HepG2 (cell line): Measurements from ENCODE around the gene SLC4A2. TPM values are rescaled to one million over a fixed set of nuclear protein-coding genes. Genes with fewer than 3 reads are reported as not detected.

ENCODE experiments used
- ATAC-seq: fragments of 200-7000 bp; cut with Tn5 transposase; 3 replicates; pipeline ENCODE4 v1.9.1; 2020; ENCODE audit warnings: mild to moderate bottlenecking, moderate library complexity
- BruUV-seq: library from RNA; stranded (reverse); fragments of 400-500 nt; replicated peaks from 2 replicates; lab custom pipeline; 2021; lab: Mats Ljungman, UMichigan
- CTCF ChIA-PET: fragments of 300-600 bp; formaldehyde crosslinking; extraction: SDS; loops from one replicate; lab custom pipeline; 2021; ENCODE audit warnings: low total read pairs, inconsistent platforms, low intra/inter-chr PET ratio; lab: Yijun Ruan, JAX
- POLR2A ChIA-PET: fragments of 350-600 bp; sonication (Branson Sonifier 250); formaldehyde crosslinking; loops from one replicate; lab custom pipeline; 2020; ENCODE audit warnings: antibody characterized with exemption, inconsistent platforms; lab: Yijun Ruan, JAX
- DNase-seq: peaks from one replicate; pipeline ENCODE4 v3.0.0-alpha.2; 2015; ENCODE audit warnings: low spot score
- FAIRE-seq: peaks from 3 replicates; lab custom pipeline; 2011; peaks lifted over from hg19 to GRCh38; lab: Jason Lieb, UNC
- H2AFZ ChIP-seq: one replicate; pipeline ENCODE4 v1.6.1; 2011; ENCODE audit warnings: low read length, inconsistent platforms
- H3K27ac ChIP-seq: fragments of 300-600 bp; 3 replicates; pipeline ENCODE4 v1.8.0; 2011; ENCODE audit warnings: mixed run types, mild to moderate bottlenecking, mixed read lengths, low read length, inconsistent platforms; ENCODE audit not compliant: insufficient read depth; ENCODE audit errors: extremely low read length
- H3K27me3 ChIP-seq, 2 experiments: fragments of 200-600 bp in 1 of 2; 2 replicates in 1 of 2; 3 replicates in 1 of 2; pipeline versions ENCODE4 v1.6.0 to v1.8.0; 2011; ENCODE audit warnings: low read length in 2 of 2, mild to moderate bottlenecking in 2 of 2, moderate library complexity in 2 of 2, inconsistent platforms in 1 of 2; ENCODE audit not compliant: insufficient read depth in 2 of 2, control insufficient read depth in 1 of 2
- H3K36me3 ChIP-seq, 2 experiments: fragments of 200-600 bp in 1 of 2; replicated peaks in 1 of 2; 2 replicates in 1 of 2; 3 replicates in 1 of 2; pipeline versions ENCODE4 v1.5.1 to v1.8.0; 2011; ENCODE audit warnings: low read length in 2 of 2, inconsistent platforms in 1 of 2; ENCODE audit not compliant: insufficient read depth in 2 of 2, control insufficient read depth in 1 of 2
- H3K4me1 ChIP-seq: 2 replicates; pipeline ENCODE4 v1.5.1; 2012; ENCODE audit warnings: low read length, inconsistent platforms; ENCODE audit not compliant: insufficient read depth
- H3K4me2 ChIP-seq: 2 replicates; pipeline ENCODE4 v1.6.0; 2011; ENCODE audit warnings: low read depth, low read length, inconsistent platforms
- H3K4me3 ChIP-seq, 3 experiments: fragments of 200-600 bp in 1 of 3; sonication (generic), shearing (Covaris generic) in 1 of 3; replicated peaks in 1 of 3; 2 replicates each; pipeline ENCODE4 v1.5.1; 2011 to 2016; ENCODE audit warnings: low read length in 3 of 3, inconsistent platforms in 2 of 3, low read depth in 2 of 3, mild to moderate bottlenecking in 2 of 3, control low read depth in 1 of 3, mixed read lengths in 1 of 3; ENCODE audit not compliant: insufficient read depth in 1 of 3
- H3K79me2 ChIP-seq: one replicate; pipeline ENCODE4 v1.6.1; 2011; ENCODE audit warnings: low read length, inconsistent platforms; ENCODE audit not compliant: insufficient read depth
- H3K9ac ChIP-seq: 2 replicates; pipeline ENCODE4 v1.6.0; 2011; ENCODE audit warnings: mild to moderate bottlenecking, low read depth, low read length, inconsistent platforms; ENCODE audit not compliant: insufficient read depth
- H3K9me3 ChIP-seq: 2 replicates; pipeline ENCODE4 v1.5.1; 2012; ENCODE audit warnings: mild to moderate bottlenecking, low read length
- H4K20me1 ChIP-seq: 2 replicates; pipeline ENCODE4 v1.6.0; 2011; ENCODE audit warnings: inconsistent platforms, mild to moderate bottlenecking, low read length, moderate library complexity; ENCODE audit not compliant: insufficient read depth
- ARNT ChIP-seq: fragments of 450-650 bp; IDR thresholded peaks from 2 replicates; pipeline ENCODE4 v1.6.1; 2017
- CCDC6 ChIP-seq: sonication (generic); formaldehyde crosslinking; IDR thresholded peaks from 2 replicates; pipeline ENCODE4 v1.8.1; 2022; ENCODE audit warnings: mild to moderate bottlenecking, missing genetic modification reagents, moderate library complexity
- ELF3 ChIP-seq: IDR thresholded peaks from 2 replicates; pipeline ENCODE4 v1.6.1; 2016; ENCODE audit warnings: missing genetic modification reagents, missing compliant biosample characterization
- FOXC1 ChIP-seq: sonication (generic); formaldehyde crosslinking; IDR thresholded peaks from 2 replicates; pipeline ENCODE4 v1.8.0; 2022; ENCODE audit warnings: mild to moderate bottlenecking, missing genetic modification reagents, borderline replicate concordance
- KDM3A ChIP-seq: IDR thresholded peaks from 2 replicates; pipeline ENCODE4 v1.6.1; 2018; ENCODE audit warnings: low read depth, missing compliant biosample characterization
- KDM5B ChIP-seq: sonication (generic); formaldehyde crosslinking; IDR thresholded peaks from 2 replicates; pipeline ENCODE4 v1.4.0; 2020; ENCODE audit warnings: missing genetic modification reagents, mild to moderate bottlenecking, borderline replicate concordance
- NFE2L1 ChIP-seq: sonication (generic); formaldehyde crosslinking; IDR thresholded peaks from 2 replicates; pipeline ENCODE4 v1.4.0; 2020; ENCODE audit warnings: missing genetic modification reagents, mild to moderate bottlenecking, borderline replicate concordance
- NR2F1 ChIP-seq, 2 experiments: fragments of 450-650 bp in 1 of 2; formaldehyde crosslinking in 1 of 2; IDR thresholded peaks; 2 replicates each; pipeline versions ENCODE4 v1.5.0 to v1.6.1; 2016 to 2020; ENCODE audit warnings: mild to moderate bottlenecking in 1 of 2, missing compliant biosample characterization in 1 of 2, missing genetic modification reagents in 1 of 2, moderate library complexity in 1 of 2
- POLR2AphosphoS5 ChIP-seq: IDR thresholded peaks from 2 replicates; pipeline ENCODE4 v1.6.1; 2012; ENCODE audit warnings: low read depth, low read length
- ZMYM2 ChIP-seq: sonication (generic); formaldehyde crosslinking; IDR thresholded peaks from 2 replicates; pipeline ENCODE4 v1.8.0; 2022; ENCODE audit warnings: mild to moderate bottlenecking, missing genetic modification reagents
- ZMYM3 ChIP-seq: sonication (generic); formaldehyde crosslinking; IDR thresholded peaks from 2 replicates; pipeline ENCODE4 v1.5.1; 2020; ENCODE audit warnings: mild to moderate bottlenecking, missing genetic modification reagents
- ZNF101 ChIP-seq: sonication (generic); formaldehyde crosslinking; IDR thresholded peaks from 2 replicates; pipeline ENCODE4 v1.4.0; 2020; ENCODE audit warnings: mild to moderate bottlenecking, low read depth, missing genetic modification reagents, borderline replicate concordance
- ZNF496 ChIP-seq: sonication (generic); formaldehyde crosslinking; IDR thresholded peaks from 2 replicates; pipeline ENCODE4 v1.8.1; 2023; ENCODE audit warnings: mild to moderate bottlenecking, moderate library complexity, missing genetic modification reagents; ENCODE audit not compliant: insufficient replicate concordance
- ZNF589 ChIP-seq: sonication (generic); formaldehyde crosslinking; conservative IDR thresholded peaks from 2 replicates; pipeline ENCODE4 v1.8.0; 2022; ENCODE audit warnings: mild to moderate bottlenecking, moderate library complexity, missing genetic modification reagents
- ZNF713 ChIP-seq: sonication (generic); formaldehyde crosslinking; IDR thresholded peaks from 2 replicates; pipeline ENCODE4 v1.4.0; 2020; ENCODE audit warnings: mild to moderate bottlenecking, missing genetic modification reagents
- WGBS: methylation state at CpG from one replicate; pipeline ENCODE4 v1.1.6; 2017; ENCODE audit warnings: low lambda C conversion rate; 5-methylcytosine and 5-hydroxymethylcytosine counted together
- in situ Hi-C: cut with HindIII; loops from 2 replicates; pipeline ENCODE4 v1.10.0; 2017; ENCODE audit warnings: low pct_unique_long_range_greater_than_20kb; ENCODE audit not compliant: extremely low pct_ligation_motif_present
- intact Hi-C: fragments of 100-400 bp; cut with micrococcal nuclease; formaldehyde crosslinking; loops from one replicate; pipeline ENCODE4 v1.10.0; 2022; ENCODE audit not compliant: unreplicated experiment
- polyA plus RNA-seq, 8 experiments: library from polyadenylated mRNA; depleted of rRNA in 3 of 8; stranded (reverse) in 7 of 8; unstranded in 1 of 8; fragments of >200 nt; fragmentation: Illumina TruSeq in 4 of 8; extraction: Trizol in 4 of 8; gene quantifications; 2 replicates each; pipeline versions ENCODE4 v1.2.1 to v1.2.3, GENCODE V29; 2011 to 2016; ENCODE audit warnings: low read depth in 4 of 8, missing spikeins in 1 of 8, mixed read lengths in 1 of 8; ENCODE audit not compliant: insufficient read depth in 1 of 8
- total RNA-seq, 5 experiments: library from RNA; depleted of rRNA; stranded (reverse); fragments of >200 nt; fragmentation: Illumina TruSeq; extraction: Trizol; gene quantifications; 2 replicates each; pipeline ENCODE4 v1.2.3, GENCODE V29; 2016; ENCODE audit warnings: low read depth in 1 of 5
- TF ChIP-seq, protein P1 (sequence below): sonication (generic); formaldehyde crosslinking; IDR thresholded peaks from 2 replicates; pipeline ENCODE4 v1.8.0; 2022; ENCODE audit warnings: mild to moderate bottlenecking, missing genetic modification reagents
- TF ChIP-seq, protein P2 (sequence below): sonication (generic); formaldehyde crosslinking; IDR thresholded peaks from 2 replicates; pipeline ENCODE4 v1.8.1; 2023; ENCODE audit warnings: mild to moderate bottlenecking, missing genetic modification reagents, borderline replicate concordance

Gene SLC4A2
- total and polyA plus RNA-seq, 2 of the 13 experiments (the other 11 are each of a cell fraction or from before 2014, with no cell fraction given): 51.9 to 73.4 TPM

DNA sequence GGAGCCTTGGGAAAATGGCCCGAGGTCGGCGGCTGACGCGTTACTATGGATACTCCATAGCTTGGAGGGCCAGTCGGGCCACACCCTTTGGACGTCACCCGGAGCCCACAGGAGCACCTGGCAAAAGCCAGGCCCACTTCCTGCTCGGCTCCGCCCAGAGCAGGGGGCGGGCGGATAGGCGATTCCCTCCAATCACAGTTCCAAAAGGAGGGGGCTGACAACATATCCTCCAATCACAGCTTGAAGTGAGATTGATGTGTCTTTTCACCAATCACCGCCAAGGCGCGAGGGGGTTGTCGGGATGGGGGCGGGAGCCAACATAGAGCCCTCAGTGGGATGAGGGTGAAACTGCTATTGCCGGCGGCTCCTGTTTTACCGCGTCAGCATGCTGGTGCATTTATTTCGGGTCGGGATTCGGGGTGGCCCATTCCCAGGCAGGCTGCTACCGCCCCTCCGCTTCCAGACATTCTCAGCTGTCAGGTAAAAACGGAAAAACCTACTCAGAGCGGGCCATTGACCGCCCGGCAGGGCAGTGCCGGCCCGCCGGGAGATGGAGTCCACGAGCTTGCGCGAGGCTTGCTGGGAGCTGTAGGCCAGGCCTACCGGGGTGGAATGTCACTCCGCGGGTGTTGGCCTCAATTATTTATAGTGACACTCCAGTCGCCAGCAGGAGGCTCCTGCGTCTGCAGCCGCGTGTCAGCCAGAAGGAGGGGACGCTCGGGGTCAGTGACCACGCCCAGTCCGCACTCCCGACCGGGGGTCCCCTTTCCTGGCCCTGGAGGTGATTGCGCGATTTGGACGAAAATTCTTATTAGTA, 31.1 kb upstream of the SLC4A2 start, which contains the start of gene ABCB8 (continued):
- TF ChIP-seq, protein P1, sequence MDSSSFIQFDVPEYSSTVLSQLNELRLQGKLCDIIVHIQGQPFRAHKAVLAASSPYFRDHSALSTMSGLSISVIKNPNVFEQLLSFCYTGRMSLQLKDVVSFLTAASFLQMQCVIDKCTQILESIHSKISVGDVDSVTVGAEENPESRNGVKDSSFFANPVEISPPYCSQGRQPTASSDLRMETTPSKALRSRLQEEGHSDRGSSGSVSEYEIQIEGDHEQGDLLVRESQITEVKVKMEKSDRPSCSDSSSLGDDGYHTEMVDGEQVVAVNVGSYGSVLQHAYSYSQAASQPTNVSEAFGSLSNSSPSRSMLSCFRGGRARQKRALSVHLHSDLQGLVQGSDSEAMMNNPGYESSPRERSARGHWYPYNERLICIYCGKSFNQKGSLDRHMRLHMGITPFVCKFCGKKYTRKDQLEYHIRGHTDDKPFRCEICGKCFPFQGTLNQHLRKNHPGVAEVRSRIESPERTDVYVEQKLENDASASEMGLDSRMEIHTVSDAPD (CRISPR knock-in tag): no peak

DNA sequence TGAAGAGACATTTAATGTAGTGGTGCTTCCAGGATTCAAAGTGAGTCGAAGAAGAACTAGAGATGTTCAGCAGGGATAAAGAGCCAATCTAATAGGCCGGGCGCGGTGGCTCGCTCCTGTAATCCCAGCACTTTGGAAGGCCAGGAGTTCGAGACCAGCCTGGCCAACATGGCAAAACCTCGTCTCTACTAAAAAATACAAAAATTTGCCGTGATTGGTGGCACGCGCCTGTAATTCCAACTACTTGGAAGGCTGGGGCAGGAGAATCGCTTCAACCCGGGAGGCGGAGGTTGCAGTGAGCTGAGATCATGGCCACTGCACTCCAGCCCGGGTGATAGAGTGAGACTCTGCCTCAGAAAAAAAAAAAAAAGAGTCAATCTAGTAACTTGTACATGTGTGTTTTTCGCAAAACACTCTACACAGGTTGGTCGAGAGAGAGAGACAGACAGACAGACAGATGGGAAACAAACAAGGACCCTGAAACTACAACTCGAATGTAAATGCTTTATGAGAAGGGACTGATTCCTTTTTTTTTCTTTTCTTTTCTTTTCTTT, 30.4 kb upstream of the SLC4A2 start:
- no peaks in the 10 kb centered on the region for H3K79me2 ChIP-seq
- H3K36me3 ChIP-seq: no peaks in the 10 kb centered on the region
- ChIA-PET CTCF (interaction anchor here (0.8 kb wide), 1 partner anchor 82 kb away, joined by 3 read pairs; no protein-coding TSS in a partner anchor), POLR2A (interaction anchor here (0.9 to 2.1 kb wide), 14 partner anchors 9 to 660 kb away, joined by 3 to 35 read pairs (median 4); partner anchors contain the start of genes CDK5, FASTK, NUB1 and REPIN1)
- peak overlapping the region; percentile 70 for H3K4me2 ChIP-seq
- H3K27ac ChIP-seq: peak overlapping the region; percentile 62
- H3K27me3 ChIP-seq: peaks cover 5 to 22% of the 10 kb centered on the region in 2 experiments; a peak in 4 of 5 replicates
- no peaks in the 10 kb centered on the region for H4K20me1 ChIP-seq
- peak overlapping the region; percentile 77 to 88 (median 82) for H3K4me3 ChIP-seq
- in situ Hi-C loops (no loop called here), intact Hi-C loops (loop anchor here (1.0 to 10.0 kb wide), 3 partner anchors 29 to 1414 kb away; no protein-coding TSS in a partner anchor)
- BruUV-seq: no TSS peak
- FAIRE-seq (no peak), ATAC-seq (no peak), DNase-seq (no peak)
- H2AFZ ChIP-seq: no peak overlapping the region
- peak overlapping the region; percentile 45 for H3K9ac ChIP-seq
- H3K9me3 ChIP-seq: no peaks in the 10 kb centered on the region
- WGBS: 50% methylated on average over 17 of the region's 17 CpGs
- H3K4me1 ChIP-seq: peaks cover 20% of the 10 kb centered on the region
- TF ChIP-seq ZNF101 (CRISPR knock-in tag) (no peak), ZNF496 (no peak), NFE2L1 (no peak), CCDC6 (no peak), ZMYM3 (CRISPR knock-in tag) (peak; percentile 38; the same call in 1 of the 2 replicates), KDM3A (no peak), ELF3 (CRISPR knock-in tag) (no peak), NR2F1 (CRISPR knock-in tag; IDR thresholded peaks at IDR 0.05) (no peak), ZNF589 (CRISPR knock-in tag) (no peak), ZMYM2 (CRISPR knock-in tag) (peak; percentile 61; the same call in 1 of the 2 replicates), ZNF713 (no peak), KDM5B (CRISPR knock-in tag) (peak; percentile 2; the same call in 1 of the 2 replicates), POLR2AphosphoS5 (no peak), ARNT (no peak), FOXC1 (CRISPR knock-in tag) (no peak)
- TF ChIP-seq, protein P2, sequence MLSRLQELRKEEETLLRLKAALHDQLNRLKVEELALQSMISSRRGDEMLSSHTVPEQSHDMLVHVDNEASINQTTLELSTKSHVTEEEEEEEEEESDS: no peak
